HG03575 (cell line): ENCODE data around the gene MX1.

ENCODE experiments used
- ATAC-seq: cut with Tn5 transposase; IDR thresholded peaks from one replicate; pipeline ENCODE4 v1.9.1; 2021; ENCODE audit not compliant: unreplicated experiment, insufficient number of reproducible peaks, low FRiP score; ENCODE audit errors: extremely low read depth

MX1 gene

DNA sequence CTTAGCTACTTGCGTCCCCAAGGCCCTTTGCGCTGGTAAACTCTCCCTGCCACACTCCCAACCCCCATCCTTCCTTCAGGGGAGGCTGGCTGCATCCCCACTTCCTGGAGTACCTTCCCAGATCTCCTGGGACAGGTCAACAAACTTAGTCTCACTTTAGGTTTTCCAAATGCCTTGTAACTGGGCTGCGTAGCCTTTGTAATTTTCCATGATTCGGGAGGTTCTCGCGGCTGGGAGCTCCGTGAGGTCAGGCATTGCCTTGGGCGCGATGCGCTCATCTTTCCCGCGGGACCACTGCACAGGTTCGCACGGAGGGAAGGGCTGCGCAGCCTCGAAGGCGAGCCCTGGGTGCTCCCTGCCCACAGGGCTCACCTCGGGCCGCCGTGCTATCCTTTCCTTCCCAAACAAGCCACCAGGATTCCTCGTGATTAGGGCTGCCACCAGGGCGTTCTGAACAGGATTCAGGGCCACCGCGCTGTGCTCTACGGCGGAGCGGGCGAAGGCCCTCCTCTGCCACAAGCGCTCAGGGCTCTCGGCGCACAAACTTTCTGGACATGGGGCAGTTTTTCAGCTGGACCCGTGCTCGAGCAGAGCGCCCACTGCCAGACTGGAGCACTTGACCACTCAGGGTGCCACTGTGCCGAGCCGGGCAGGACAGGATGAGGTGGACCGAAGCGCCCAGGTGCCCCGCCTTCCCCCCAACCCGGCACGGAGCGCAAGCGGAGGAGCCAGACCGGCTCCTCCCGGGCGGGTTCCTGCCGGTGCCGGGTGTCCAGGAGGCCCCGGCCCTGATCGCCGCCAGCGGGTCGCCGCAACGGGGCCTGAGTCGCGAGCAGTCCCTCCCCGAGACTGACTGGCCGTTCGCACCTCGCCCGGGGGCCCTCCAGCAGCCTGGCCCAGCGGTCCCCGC, 80.8 kb downstream of the MX1 start:
- no peak for ATAC-seq

DNA sequence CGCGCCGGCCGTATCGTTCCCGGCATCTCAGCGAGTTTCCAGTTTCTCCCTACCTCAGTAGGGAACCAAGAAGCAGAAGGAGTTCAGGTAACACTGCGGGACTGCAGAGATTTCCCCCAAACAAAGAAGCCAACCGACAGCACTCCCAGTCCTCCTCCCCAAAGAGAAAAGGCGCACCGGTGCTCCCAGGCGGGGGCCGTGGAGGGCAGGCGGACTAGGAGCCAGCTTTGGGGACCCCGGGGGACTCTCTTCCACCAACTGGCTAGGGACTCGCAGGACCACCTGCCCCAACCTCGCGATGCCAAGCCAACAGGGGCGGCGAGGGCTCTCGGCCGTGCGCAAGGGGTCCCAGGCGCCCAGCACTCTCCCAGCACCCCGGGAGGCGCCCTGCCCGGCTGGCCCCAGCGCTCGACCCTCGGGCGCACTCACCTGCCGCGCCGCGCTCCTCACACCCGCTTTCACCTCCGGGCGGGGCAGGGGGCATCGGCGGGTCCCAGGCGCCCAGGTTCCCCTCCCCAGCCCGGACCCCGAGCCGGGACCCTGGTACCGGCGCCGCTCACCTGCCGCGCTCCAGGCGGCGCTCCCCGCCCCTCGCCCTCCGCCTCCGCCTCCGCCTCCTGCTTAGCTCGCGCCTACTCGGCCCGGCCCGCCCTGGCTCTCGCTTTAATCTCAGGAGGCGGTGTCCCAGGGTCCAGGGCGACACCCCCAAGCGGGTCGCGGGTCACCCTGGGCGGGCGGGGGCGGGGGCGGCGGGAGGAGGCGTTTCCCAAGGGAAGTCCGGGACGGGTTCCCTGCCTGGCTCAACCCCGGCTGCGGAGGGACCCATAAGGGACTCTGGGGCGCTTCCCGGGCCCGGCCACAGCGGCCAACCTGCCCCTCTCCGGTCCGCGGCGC, 81.7 kb downstream of the MX1 start, which contains the start of gene TMPRSS2:
TMPRSS2 (minus strand) TSS at position 638 of the 894 bp plus-strand sequence. CDS start 10,025 bp downstream, outside the sequence.
- no peak for ATAC-seq

DNA sequence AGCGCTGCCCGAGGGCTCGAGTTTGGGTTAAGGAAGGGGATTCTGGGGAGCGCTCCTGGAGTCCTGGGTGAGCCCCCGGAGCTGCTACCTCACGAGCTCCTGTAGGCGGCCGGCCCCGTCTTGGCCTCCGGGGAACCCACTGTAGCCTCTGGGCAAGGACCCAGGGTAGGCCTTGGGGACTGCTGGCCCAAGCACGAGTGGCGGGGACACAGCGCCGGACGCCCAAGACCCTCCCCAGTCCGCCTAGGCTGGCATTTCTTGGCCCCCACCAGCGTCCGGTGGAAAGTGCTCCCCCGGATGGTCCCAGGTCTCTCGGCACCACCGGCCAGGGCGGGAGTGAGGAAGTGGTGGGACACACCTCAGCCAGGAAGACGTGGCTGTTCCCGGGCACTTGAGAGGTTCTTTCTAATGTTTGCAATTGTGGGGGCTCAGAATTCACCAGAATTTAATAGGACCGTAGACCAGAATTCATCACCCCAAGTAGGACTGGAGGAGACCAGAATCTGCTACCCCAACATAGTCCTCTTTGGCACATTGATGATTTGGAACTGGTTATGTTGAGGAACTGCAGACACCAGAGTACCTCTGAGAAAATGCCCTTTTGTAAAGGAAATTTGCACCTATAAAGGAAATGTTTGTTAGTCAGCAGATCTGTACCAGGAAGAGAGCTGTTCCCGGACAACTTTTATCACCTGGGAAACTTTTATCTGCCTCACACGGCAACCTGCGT, 82.5 kb downstream of the MX1 start:
- ATAC-seq: no peak
